Colonic mucosa (tissue), 4 donors: ENCODE data around the gene TFB1M. TPM values are rescaled to one million over a fixed set of nuclear protein-coding genes. Genes with fewer than 3 reads are reported as not detected.

Experiments
- DNase-seq: peaks from one replicate; pipeline ENCODE4 v3.0.0-alpha.2; 2020
- H3K27ac ChIP-seq: fragments of 200-600 bp; one replicate; pipeline ENCODE4 v1.8.0; 2021
- H3K27me3 ChIP-seq: fragments of 200-600 bp; one replicate; pipeline ENCODE4 v1.8.0; 2021
- H3K36me3 ChIP-seq: fragments of 200-600 bp; one replicate; pipeline ENCODE4 v1.8.0; 2021
- H3K4me1 ChIP-seq: fragments of 200-600 bp; one replicate; pipeline ENCODE4 v1.8.0; 2021; ENCODE audit warnings: mild to moderate bottlenecking
- H3K4me3 ChIP-seq: fragments of 200-600 bp; one replicate; pipeline ENCODE4 v1.8.0; 2021
- H3K9ac ChIP-seq, 2 donors: one replicate each; pipeline ENCODE4 v1.7.0; 2013; ENCODE audit warnings: control low read depth in 2 of 2, low read depth in 2 of 2, low read length in 2 of 2
- H3K9me3 ChIP-seq: fragments of 200-600 bp; one replicate; pipeline ENCODE4 v1.8.0; 2021
- intact Hi-C: fragments of 100-400 bp; cut with DNase I; formaldehyde crosslinking; loops from one replicate; pipeline ENCODE4 v1.14.1; 2022
- total RNA-seq, 2 donors: library from RNA; stranded (reverse); fragmentation: NEBNext Ultra II Directional in 1 of 2; extraction: Animal tissue kit (Norgen Biotek cat#: 25700) in 1 of 2; gene quantifications; one replicate each; pipeline ENCODE4 v1.2.1, GENCODE V29; 2021
- TF ChIP-seq, protein P1 (sequence below): fragments of 200-600 bp; IDR thresholded peaks from one replicate; pipeline ENCODE4 v1.8.0; 2022; ENCODE audit warnings: antibody characterized with exemption, mild to moderate bottlenecking
- donor health status: healthy.
- donor health status: DM: no; HTN: no; CAD: no.
- donor health status: DM: no; HTN: no; CAD: no.

Gene TFB1M
- total RNA-seq, 2 donors from 2014 or later = 17.8 to 27.9 TPM

DNA sequence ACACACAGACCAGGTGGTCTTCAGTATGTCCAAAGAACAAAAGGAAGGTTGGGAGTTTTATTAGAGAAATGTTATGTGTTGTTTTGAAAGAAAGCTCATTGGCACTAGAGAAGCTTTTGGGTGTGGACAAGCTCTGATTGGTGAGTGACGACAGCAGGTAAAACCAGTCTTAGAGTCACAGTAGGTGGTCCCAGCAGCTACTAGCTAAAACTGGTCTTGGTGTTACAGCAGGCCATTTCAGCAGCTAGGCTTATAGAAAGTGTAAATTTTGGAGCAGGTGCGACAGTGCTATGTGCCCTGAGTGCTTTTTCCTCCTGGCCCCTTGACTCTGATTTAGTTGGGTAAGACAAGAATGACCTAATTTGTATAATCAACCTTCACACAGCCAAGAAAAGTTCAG lies 46.9 kb downstream of the TFB1M start:
- Histone ChIP-seq H3K36me3 (no peaks in the 10 kb centered on the region), H3K9me3 (no peaks in the 10 kb centered on the region), H3K9ac (no peak overlapping the region), H3K4me1 (no peaks in the 10 kb centered on the region), H3K27me3 (no peaks in the 10 kb centered on the region), H3K27ac (no peak overlapping the region), H3K4me3 (no peak overlapping the region)
- DNase-seq = no peak
- intact Hi-C loops = no loop called here
- TF ChIP-seq, protein P1, sequence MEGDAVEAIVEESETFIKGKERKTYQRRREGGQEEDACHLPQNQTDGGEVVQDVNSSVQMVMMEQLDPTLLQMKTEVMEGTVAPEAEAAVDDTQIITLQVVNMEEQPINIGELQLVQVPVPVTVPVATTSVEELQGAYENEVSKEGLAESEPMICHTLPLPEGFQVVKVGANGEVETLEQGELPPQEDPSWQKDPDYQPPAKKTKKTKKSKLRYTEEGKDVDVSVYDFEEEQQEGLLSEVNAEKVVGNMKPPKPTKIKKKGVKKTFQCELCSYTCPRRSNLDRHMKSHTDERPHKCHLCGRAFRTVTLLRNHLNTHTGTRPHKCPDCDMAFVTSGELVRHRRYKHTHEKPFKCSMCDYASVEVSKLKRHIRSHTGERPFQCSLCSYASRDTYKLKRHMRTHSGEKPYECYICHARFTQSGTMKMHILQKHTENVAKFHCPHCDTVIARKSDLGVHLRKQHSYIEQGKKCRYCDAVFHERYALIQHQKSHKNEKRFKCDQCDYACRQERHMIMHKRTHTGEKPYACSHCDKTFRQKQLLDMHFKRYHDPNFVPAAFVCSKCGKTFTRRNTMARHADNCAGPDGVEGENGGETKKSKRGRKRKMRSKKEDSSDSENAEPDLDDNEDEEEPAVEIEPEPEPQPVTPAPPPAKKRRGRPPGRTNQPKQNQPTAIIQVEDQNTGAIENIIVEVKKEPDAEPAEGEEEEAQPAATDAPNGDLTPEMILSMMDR = no peak

DNA sequence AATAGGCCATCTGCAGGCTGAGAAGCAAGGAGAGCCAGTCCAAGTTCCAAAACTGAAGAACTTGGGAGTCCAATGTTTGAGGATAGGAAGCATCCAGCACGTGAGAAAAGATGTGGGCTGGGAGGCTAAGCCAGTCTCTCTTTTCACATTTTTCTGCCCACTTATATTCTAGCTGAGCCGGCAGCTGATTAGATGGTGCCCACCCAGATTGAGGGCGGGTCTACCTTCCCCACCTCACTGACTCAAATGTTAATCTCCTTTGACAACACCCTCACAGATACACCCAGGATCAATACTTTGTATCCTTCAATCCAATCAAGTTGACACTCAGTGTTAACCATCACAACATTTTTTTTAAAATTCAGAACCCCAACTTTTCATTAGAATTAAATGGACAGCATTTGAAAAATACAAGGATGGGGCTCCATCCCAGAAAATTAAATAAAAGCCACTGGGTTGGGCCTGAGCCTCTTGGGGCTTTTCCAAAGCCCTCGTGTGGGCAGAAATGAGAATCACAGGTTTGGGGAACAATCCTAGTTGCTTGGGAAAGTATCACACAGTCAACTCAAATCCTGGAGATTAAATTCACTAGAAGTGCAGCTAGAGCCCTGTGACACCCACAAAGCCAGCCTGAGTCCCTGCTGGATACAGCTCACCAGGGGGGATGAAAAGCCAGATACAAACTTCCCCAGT lies 48.3 kb downstream of the TFB1M start:
- Histone ChIP-seq H3K4me3 (no peak overlapping the region), H3K4me1 (no peaks in the 10 kb centered on the region), H3K27me3 (no peaks in the 10 kb centered on the region), H3K9ac (no peak overlapping the region), H3K36me3 (no peaks in the 10 kb centered on the region), H3K9me3 (no peaks in the 10 kb centered on the region), H3K27ac (no peak overlapping the region)
- TF ChIP-seq, protein P1 = no peak
- DNase-seq = no peak
- intact Hi-C loops = no loop called here

DNA sequence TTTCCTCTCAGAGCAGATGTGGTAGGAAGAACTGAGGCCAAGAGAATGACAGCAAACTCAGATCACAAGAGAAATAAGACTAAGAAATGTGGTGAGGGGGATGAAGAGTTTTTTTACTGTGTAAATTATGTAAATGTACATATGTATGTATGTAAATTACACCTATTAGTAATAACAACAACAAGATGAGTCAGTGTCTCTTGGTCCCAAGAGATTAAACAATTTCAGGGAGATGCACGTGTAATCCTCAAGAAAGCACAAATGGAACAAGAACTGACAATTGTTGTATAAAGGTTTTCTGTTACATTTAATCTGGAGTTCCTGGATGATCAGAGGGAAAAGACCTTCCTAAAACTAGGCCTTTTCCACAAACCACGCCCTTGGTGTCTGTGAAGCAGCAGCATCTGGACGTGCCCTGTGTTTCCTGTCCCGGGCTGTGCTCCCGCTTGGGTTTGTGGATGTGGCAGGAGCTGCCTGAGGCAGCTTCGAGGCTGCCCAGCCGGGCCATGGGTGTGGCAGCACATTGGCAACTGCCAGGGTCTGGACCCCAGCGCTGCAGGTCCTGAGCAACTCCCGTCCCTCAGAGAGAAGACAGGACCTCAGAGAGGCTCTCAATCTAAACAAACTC lies 49.5 kb downstream of the TFB1M start:
- H3K9me3 ChIP-seq = no peaks in the 10 kb centered on the region
- no peaks in the 10 kb centered on the region for H3K36me3 ChIP-seq
- DNase-seq = no peak
- no peak overlapping the region for H3K4me3 ChIP-seq
- intact Hi-C loops = no loop called here
- no peaks in the 10 kb centered on the region for H3K27me3 ChIP-seq
- no peak overlapping the region for H3K9ac ChIP-seq
- TF ChIP-seq, protein P1 = no peak
- H3K27ac ChIP-seq = no peak overlapping the region
- H3K4me1 ChIP-seq = no peaks in the 10 kb centered on the region

DNA sequence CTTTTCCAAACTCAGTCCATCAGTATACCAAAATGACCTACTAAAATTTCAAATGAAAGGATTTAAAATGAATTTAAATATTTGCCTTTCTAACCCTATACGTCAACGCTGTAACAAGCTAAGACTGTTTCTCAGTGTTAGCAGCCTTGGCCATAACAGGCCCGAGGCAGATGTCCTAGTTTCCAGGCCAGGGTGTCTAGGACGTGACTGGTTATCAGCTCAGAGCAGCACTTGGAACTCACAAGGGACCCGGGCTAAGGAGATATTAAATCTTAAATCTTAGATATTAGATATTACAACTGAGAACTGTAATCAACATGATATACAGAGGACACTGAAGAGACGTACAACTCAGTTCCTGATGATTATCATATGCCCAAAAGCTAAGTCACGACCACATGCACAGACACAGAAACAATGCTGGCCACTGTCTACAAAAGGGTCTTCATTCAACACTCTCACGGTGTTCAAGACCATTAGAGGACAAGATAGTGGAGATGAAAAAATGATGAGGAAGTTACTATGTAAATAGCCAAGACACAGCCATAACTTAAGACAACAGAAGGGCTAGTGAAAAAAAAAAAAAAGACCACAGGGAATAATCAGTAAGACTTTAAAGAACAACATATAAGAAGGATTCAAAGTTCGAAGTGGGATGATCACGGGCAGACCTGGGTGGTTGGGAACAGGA lies 50.8 kb downstream of the TFB1M start, which contains the start of gene CLDN20:
Gene CLDN20 (plus strand): TSS at position 641 of the 691 bp plus-strand sequence. CDS start 11,707 bp downstream, outside the sequence.
- intact Hi-C loops = no loop called here
- Histone ChIP-seq H3K27ac (no peak within 1 kb of the TSS), H3K9ac (no peak within 1 kb of the TSS), H3K9me3 (no peaks in the 10 kb centered on the region), H3K4me1 (no peaks in the 10 kb centered on the region), H3K27me3 (no peaks in the 10 kb centered on the region), H3K4me3 (no peak within 1 kb of the TSS), H3K36me3 (no peaks in the 10 kb centered on the region)
- DNase-seq = no peak
- TF ChIP-seq, protein P1 = no peak

DNA sequence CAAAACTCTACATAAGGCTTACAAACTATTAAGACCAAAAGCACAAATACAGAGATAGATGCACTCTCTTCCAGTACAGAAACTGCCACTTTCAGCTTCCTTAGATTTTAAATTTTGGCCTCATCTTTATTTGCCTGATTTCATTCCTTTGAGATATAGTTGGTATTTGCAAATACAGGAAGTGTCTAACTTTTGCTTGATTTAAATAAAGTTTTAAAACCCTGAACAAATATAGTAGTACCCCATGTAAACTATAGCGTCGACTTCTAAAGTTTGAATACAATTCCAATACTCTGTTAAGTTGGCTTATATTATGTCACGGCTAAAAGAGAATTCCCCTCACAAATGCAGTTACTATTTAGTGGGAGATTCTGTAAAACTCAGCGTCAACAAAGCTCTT lies 51.6 kb downstream of the TFB1M start:
- Histone ChIP-seq H3K27ac (no peak overlapping the region), H3K27me3 (no peaks in the 10 kb centered on the region), H3K36me3 (no peaks in the 10 kb centered on the region), H3K4me1 (no peaks in the 10 kb centered on the region), H3K9ac (no peak overlapping the region), H3K4me3 (no peak overlapping the region), H3K9me3 (no peaks in the 10 kb centered on the region)
- intact Hi-C loops = no loop called here
- DNase-seq = no peak
- TF ChIP-seq, protein P1 = no peak
